ENCODE results near the gene UAP1.
"Not testable (repeated sequence)": the region's sequence is repeated elsewhere in the genome, so short reads cannot be mapped to it uniquely, and the experiment has no call there.

Gene UAP1

GRCh38 chr1:162578936-162579335 lies 17.4 kb downstream of the UAP1 start:
- no peak for TF ChIP-seq CTCF (conservative IDR thresholded peaks at IDR 0.05; ENCODE audit: low read length)
- no peak overlapping the region for H3K4me3 ChIP-seq (ENCODE audit: low read length)
- no peak for DNase-seq (ENCODE audit: low read depth)

- no peak overlapping the region for H3K4me3 ChIP-seq (ENCODE audit: low read length)
- no peak for DNase-seq (ENCODE audit: low read depth)
- TF ChIP-seq CTCF (conservative IDR thresholded peaks at IDR 0.05; ENCODE audit: low read length): no peak
Measured at GRCh38 chr1:162580308-162580707, 18.8 kb downstream of the UAP1 start.

GRCh38 chr1:162582901-162583300 lies 21.4 kb downstream of the UAP1 start:
- not testable (repeated sequence) for DNase-seq (ENCODE audit: low read depth); H3K4me3 ChIP-seq (ENCODE audit: low read length)

- not testable (repeated sequence) for DNase-seq (ENCODE audit: low read depth); H3K4me3 ChIP-seq (ENCODE audit: low read length)
Measured at GRCh38 chr1:162585101-162585500, 23.6 kb downstream of the UAP1 start.

- DNase-seq (ENCODE audit: low read depth): no peak
- no peak for TF ChIP-seq CTCF (conservative IDR thresholded peaks at IDR 0.05; ENCODE audit: low read length)
- no peak overlapping the region for H3K4me3 ChIP-seq (ENCODE audit: low read length)
Measured at GRCh38 chr1:162587347-162587746, 25.8 kb downstream of the UAP1 start.

- no peak for TF ChIP-seq CTCF (conservative IDR thresholded peaks at IDR 0.05; ENCODE audit: low read length)
- DNase-seq (ENCODE audit: low read depth): no peak
- H3K4me3 ChIP-seq (ENCODE audit: low read length): no peak overlapping the region
Measured at GRCh38 chr1:162587761-162588260, 26.3 kb downstream of the UAP1 start.

GRCh38 chr1:162590101-162590500 lies 28.6 kb downstream of the UAP1 start:
- TF ChIP-seq CTCF (conservative IDR thresholded peaks at IDR 0.05; ENCODE audit: low read length): no peak
- no peak overlapping the region for H3K4me3 ChIP-seq (ENCODE audit: low read length)
- DNase-seq (ENCODE audit: low read depth): no peak

- DNase-seq (ENCODE audit: low read depth): no peak
- no peak for TF ChIP-seq CTCF (conservative IDR thresholded peaks at IDR 0.05; ENCODE audit: low read length)
- H3K4me3 ChIP-seq (ENCODE audit: low read length): no peak overlapping the region
Measured at GRCh38 chr1:162590686-162591085, 29.2 kb downstream of the UAP1 start.
